AG09309 (cell line): ENCODE measurements around the gene BEGAIN.

Experiments used
- DNase-seq: peaks from one replicate; pipeline ENCODE4 v3.0.0-alpha.2; 2010; ENCODE audit warnings: low read depth
- H3K4me3 ChIP-seq: 2 replicates; pipeline ENCODE4 v1.5.1; 2011; ENCODE audit warnings: mild to moderate bottlenecking, low read depth, low read length, moderate library complexity; ENCODE audit not compliant: control insufficient read depth
- CTCF ChIP-seq: IDR thresholded peaks from 2 replicates; pipeline ENCODE4 v1.5.1; 2011; ENCODE audit warnings: mild to moderate bottlenecking, low read depth, low read length, inconsistent platforms; ENCODE audit not compliant: insufficient read depth, control insufficient read depth; ENCODE audit errors: missing control alignments

Gene BEGAIN

GRCh38 chr14:100591453-100592371, 4.5 kb upstream of the BEGAIN start:
- H3K4me3 ChIP-seq, result no peak overlapping the region
- TF ChIP-seq CTCF, result no peak
- DNase-seq, result no peak

DNA sequence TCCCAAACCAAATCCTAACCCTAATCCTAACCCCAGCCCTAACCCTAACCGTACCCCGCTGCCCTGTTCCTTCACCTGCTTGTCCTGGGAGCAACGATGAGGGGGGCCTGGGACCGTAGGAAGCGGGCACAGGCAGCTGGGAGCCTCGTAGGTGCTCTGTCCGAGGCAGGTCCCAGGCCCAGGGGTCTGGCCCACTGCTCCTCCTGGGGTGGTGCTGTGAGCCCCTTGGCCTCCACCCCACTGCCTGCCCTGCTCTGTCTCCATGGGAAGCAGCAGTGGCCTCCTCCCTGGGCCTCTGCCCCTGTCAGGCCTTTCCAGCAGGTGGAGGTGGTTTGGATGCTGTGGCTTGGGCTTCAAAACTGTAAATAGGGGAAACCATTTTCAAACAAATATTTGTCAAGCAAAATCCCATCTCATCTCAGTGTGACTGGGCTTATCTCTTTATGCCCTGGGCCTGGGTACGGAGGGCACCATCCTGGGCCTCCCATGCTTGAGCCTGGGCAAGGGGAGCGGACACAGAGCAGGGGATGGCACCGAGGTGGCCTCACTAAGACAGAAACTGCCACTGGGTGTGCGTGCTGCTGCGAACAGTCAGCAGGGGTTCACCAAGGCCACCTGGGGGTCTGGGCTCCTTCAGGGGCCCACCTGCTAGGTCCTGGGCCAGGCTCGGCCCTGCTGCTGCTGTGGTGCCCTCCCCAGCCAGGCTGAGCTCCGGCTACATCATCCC, 3.7 kb upstream of the BEGAIN start:
- no peak for TF ChIP-seq CTCF
- no peak for DNase-seq
- no peak overlapping the region for H3K4me3 ChIP-seq

GRCh38 chr14:100589760-100590469, 2.7 kb upstream of the BEGAIN start:
- H3K4me3 ChIP-seq, result no peak overlapping the region
- DNase-seq, result no peak
- no peak for TF ChIP-seq CTCF

GRCh38 chr14:100589071-100589759, 2.0 kb upstream of the BEGAIN start:
- no peak for TF ChIP-seq CTCF
- no peak overlapping the region for H3K4me3 ChIP-seq
- DNase-seq, result no peak

- H3K4me3 ChIP-seq, result no peak overlapping the region
- DNase-seq, result no peak
- TF ChIP-seq CTCF, result no peak
These were observed 1.5 kb upstream of the BEGAIN start for GRCh38 chr14:100588671-100589070.
